K562 (cell line): ENCODE measurements around the gene LONRF2. TPM values are rescaled to one million over a fixed set of nuclear protein-coding genes. Genes with fewer than 3 reads are reported as not detected.
A peak's percentile ranks its signal among the peaks of the same experiment; 100 is the strongest.

ENCODE experiments used
- ATAC-seq: fragments of 200-7000 bp; cut with Tn5 transposase; 3 replicates; pipeline ENCODE4 v1.9.1; 2020; ENCODE audit warnings: moderate library complexity
- BruUV-seq: library from RNA; stranded (reverse); fragments of 400-500 nt; replicated peaks from 2 replicates; lab custom pipeline; 2021; lab: Mats Ljungman, UMichigan
- CTCF ChIA-PET: fragments of 300-600 bp; formaldehyde crosslinking; extraction: SDS; loops from one replicate; lab custom pipeline; 2021; ENCODE audit warnings: low intra/inter-chr PET ratio; lab: Yijun Ruan, JAX
- POLR2A ChIA-PET: fragments of 300-600, 350-650 bp; sonication (Branson Sonifier 250); formaldehyde crosslinking; extraction: SDS; loops from one replicate; lab custom pipeline; 2021; ENCODE audit warnings: antibody characterized with exemption, inconsistent platforms; lab: Yijun Ruan, JAX
- DNase-seq, 4 experiments: peaks; one replicate each; pipeline versions ENCODE4 v3.0.0 to v3.0.0-alpha.2; 2011 to 2018; ENCODE audit warnings: low spot score in 3 of 4, mixed read lengths in 3 of 4; ENCODE audit errors: extremely low read depth in 1 of 4
- FAIRE-seq: peaks from 2 replicates; lab custom pipeline; 2011; peaks lifted over from hg19 to GRCh38; lab: Jason Lieb, UNC
- H2AFZ ChIP-seq: 2 replicates; pipeline ENCODE4 v1.6.0; 2011; ENCODE audit warnings: low read depth, low read length, control low read depth, inconsistent platforms
- H3K27ac ChIP-seq: fragments of 200-600 bp; 3 replicates; pipeline ENCODE4 v1.8.0; 2011; ENCODE audit warnings: low read depth, mild to moderate bottlenecking, control low read depth, inconsistent platforms, low read length, moderate library complexity, mixed read lengths; ENCODE audit errors: extremely low read depth
- H3K27me3 ChIP-seq, 2 experiments: fragments of 300-600 bp in 1 of 2; 2 replicates in 1 of 2; 3 replicates in 1 of 2; pipeline versions ENCODE4 v1.6.0 to v1.8.0; 2011; ENCODE audit warnings: inconsistent platforms in 2 of 2, low read length in 2 of 2, mild to moderate bottlenecking in 1 of 2, mixed read lengths in 1 of 2, moderate library complexity in 1 of 2; ENCODE audit not compliant: control insufficient read depth in 2 of 2, insufficient read depth in 2 of 2
- H3K36me3 ChIP-seq: fragments of 300-600 bp; 3 replicates; pipeline ENCODE4 v1.8.0; 2011; ENCODE audit warnings: mild to moderate bottlenecking, low read length, inconsistent platforms; ENCODE audit not compliant: control insufficient read depth, insufficient read depth
- H3K4me1 ChIP-seq, 2 experiments: fragments of 200-600 bp in 1 of 2; replicated peaks in 1 of 2; 2 replicates in 1 of 2; 3 replicates in 1 of 2; pipeline versions ENCODE4 v1.5.1 to v1.8.0; 2011; ENCODE audit warnings: inconsistent platforms in 2 of 2, low read length in 2 of 2, mild to moderate bottlenecking in 1 of 2, mixed read lengths in 1 of 2, moderate library complexity in 1 of 2; ENCODE audit not compliant: control insufficient read depth in 2 of 2, insufficient read depth in 2 of 2
- H3K4me2 ChIP-seq: 2 replicates; pipeline ENCODE4 v1.6.1; 2011; ENCODE audit warnings: low read length, control low read depth, inconsistent platforms, mixed read lengths; ENCODE audit not compliant: insufficient read depth
- H3K4me3 ChIP-seq: fragments of 200-600 bp; sonication (generic), shearing (Covaris generic); 2 replicates; pipeline ENCODE4 v1.5.1; 2016; ENCODE audit warnings: control low read depth, inconsistent platforms
- H3K79me2 ChIP-seq: fragments of 200-600 bp; 3 replicates; pipeline ENCODE4 v1.8.0; 2011; ENCODE audit warnings: low read length, inconsistent platforms; ENCODE audit not compliant: control insufficient read depth, insufficient read depth
- H3K9ac ChIP-seq, 2 experiments: 2 replicates each; pipeline versions ENCODE4 v1.6.0 to v1.6.1; 2011; ENCODE audit warnings: low read depth in 2 of 2, low read length in 2 of 2, control low read depth in 1 of 2, inconsistent platforms in 1 of 2, mild to moderate bottlenecking in 1 of 2, mixed read lengths in 1 of 2; ENCODE audit not compliant: insufficient read depth in 1 of 2
- H3K9me1 ChIP-seq: one replicate; pipeline ENCODE4 v1.6.0; 2011; ENCODE audit warnings: inconsistent platforms, mild to moderate bottlenecking, low read length, moderate library complexity; ENCODE audit not compliant: control insufficient read depth, insufficient read depth
- H3K9me3 ChIP-seq: replicated peaks from 2 replicates; pipeline ENCODE4 v1.5.1; 2011; ENCODE audit warnings: low read depth, low read length, inconsistent platforms; ENCODE audit not compliant: control insufficient read depth, insufficient read depth
- H4K20me1 ChIP-seq: replicated peaks from 2 replicates; pipeline ENCODE4 v1.6.1; 2011; ENCODE audit warnings: low read length, inconsistent platforms, mixed read lengths; ENCODE audit not compliant: control insufficient read depth, insufficient read depth
- BCLAF1 ChIP-seq, 2 experiments: fragments of 450-650 bp in 1 of 2; IDR thresholded peaks; 2 replicates each; pipeline ENCODE4 v1.6.1; 2011 to 2017; ENCODE audit warnings: low read depth in 2 of 2, antibody characterized with exemption in 1 of 2, borderline replicate concordance in 1 of 2, low read length in 1 of 2, mild to moderate bottlenecking in 1 of 2, mixed read lengths in 1 of 2; ENCODE audit not compliant: control insufficient read depth in 1 of 2
- CLOCK ChIP-seq: fragments of 250-450 bp; sonication (Bioruptor Pico); IDR thresholded peaks from 2 replicates; pipeline ENCODE4 v1.4.0; 2020; ENCODE audit warnings: mild to moderate bottlenecking, moderate library complexity, borderline replicate concordance
- CREB5 ChIP-seq: fragments of 250-450 bp; sonication (Bioruptor Pico); IDR thresholded peaks from 2 replicates; pipeline ENCODE4 v1.5.0; 2020; ENCODE audit warnings: mild to moderate bottlenecking
- EP400 ChIP-seq: fragments of 450-650 bp; IDR thresholded peaks from 2 replicates; pipeline ENCODE4 v1.6.1; 2017; ENCODE audit warnings: antibody characterized with exemption, mild to moderate bottlenecking, moderate library complexity
- JUN ChIP-seq, 2 experiments: sonication (generic) in 1 of 2; formaldehyde crosslinking in 1 of 2; IDR thresholded peaks; 2 replicates each; pipeline versions ENCODE4 v1.6.1 to v1.8.0; 2012 to 2022; ENCODE audit warnings: borderline replicate concordance in 2 of 2, mild to moderate bottlenecking in 2 of 2, improper control_type of control experiment in 1 of 2, low read depth in 1 of 2, low read length in 1 of 2, missing genetic modification reagents in 1 of 2
- ZBED1 ChIP-seq: IDR thresholded peaks from 2 replicates; pipeline ENCODE4 v1.6.1; 2014
- ZKSCAN1 ChIP-seq: fragments of 150-350 bp; IDR thresholded peaks from 2 replicates; pipeline ENCODE4 v1.6.1; 2016; ENCODE audit warnings: low read depth, low read length
- ZNF436 ChIP-seq: fragments of 250-450, 450-650 bp; sonication (Bioruptor Pico); formaldehyde crosslinking; IDR thresholded peaks from 2 replicates; pipeline ENCODE4 v1.7.0; 2020; ENCODE audit warnings: mild to moderate bottlenecking
- ZNF445 ChIP-seq: fragments of 250-450 bp; sonication (Bioruptor Pico); IDR thresholded peaks from 2 replicates; pipeline ENCODE4 v1.4.0; 2020; ENCODE audit warnings: low read depth, mild to moderate bottlenecking, moderate library complexity
- ZNF766 ChIP-seq: fragments of 200-800 bp; sonication (Bioruptor generic); conservative IDR thresholded peaks from 2 replicates; pipeline ENCODE4 v1.6.1; 2016; ENCODE audit warnings: missing genetic modification characterization, missing compliant biosample characterization
- WGBS: fragments of 100-300 bp; shearing (Covaris generic); methylation state at CpG from one replicate; pipeline ENCODE4 v1.1.6; 2016; ENCODE audit warnings: low coverage, mixed read lengths; ENCODE audit not compliant: insufficient coverage; ENCODE audit errors: missing lambda C conversion rate; 5-methylcytosine and 5-hydroxymethylcytosine counted together
- in situ Hi-C: fragments of 300-500 bp; cut with MboI; formaldehyde crosslinking; loops from 4 replicates; pipeline ENCODE4 v1.15.0; 2018; ENCODE audit warnings: inconsistent platforms, mixed read lengths
- intact Hi-C: fragments of 100-400 bp; cut with micrococcal nuclease; formaldehyde crosslinking; loops from 2 replicates; pipeline ENCODE4 v1.14.2; 2022
- polyA plus RNA-seq, 8 experiments: library from polyadenylated mRNA; depleted of rRNA in 4 of 8; stranded (reverse) in 5 of 8; unstranded in 3 of 8; fragments of >200 nt; fragmentation: Nextera tagmentation in 2 of 8; fragmentation: Illumina TruSeq in 1 of 8; extraction: Ambion mirVana in 2 of 8; extraction: Trizol in 1 of 8; gene quantifications; 2 replicates each; pipeline versions ENCODE4 v1.2.1 to v1.2.3, GENCODE V29; 2011 to 2014; ENCODE audit warnings: inconsistent platforms in 1 of 8, missing spikeins in 1 of 8
- total RNA-seq, 7 experiments: library from RNA; depleted of rRNA in 6 of 7; stranded (reverse); fragments of >200 nt in 6 of 7; fragmentation: Illumina TruSeq in 2 of 7; extraction: Trizol in 2 of 7; gene quantifications; 2 replicates each; pipeline versions ENCODE4 v1.2.1 to v1.2.3, GENCODE V29; 2011 to 2021; ENCODE audit warnings: low replicate concordance in 1 of 7

The LONRF2 gene
- total and polyA plus RNA-seq, 9 of the 15 experiments (the other 6 are each of a cell fraction or from before 2014, with no cell fraction given): 0.35 to 5.0 (median 2.7) TPM

GRCh38 chr2:100276716-100277115, 45.6 kb downstream of the LONRF2 start (continued):
- TF ChIP-seq CREB5 (CRISPR knock-in tag): no peak
- no peak for TF ChIP-seq ZNF766 (CRISPR knock-in tag)
- no peak for TF ChIP-seq BCLAF1 (IDR thresholded peaks at IDR 0.05; ENCODE audit: borderline replicate concordance in 1 of 2, control insufficient read depth in 1 of 2, low read depth in 2 of 2, low read length in 1 of 2)

- H2AFZ ChIP-seq: no peak overlapping the region
- H3K36me3 ChIP-seq: peaks cover 4% of the 10 kb centered on the region; the same call in 1 of the 3 replicates
- intact Hi-C loops: no loop called here
- ChIA-PET CTCF (no interaction called here), POLR2A (no interaction called here)
- no peaks in the 10 kb centered on the region for H4K20me1 ChIP-seq
- no TSS peak for BruUV-seq
- H3K27me3 ChIP-seq: no peaks in the 10 kb centered on the region
- ATAC-seq (no peak), FAIRE-seq (no peak), DNase-seq (no peak)
- H3K9ac ChIP-seq: peak overlapping the region in 1 of 2 experiments; percentile 56; a peak in 1 of 4 replicates
- WGBS: 81% methylated on average over 10 of the region's 10 CpGs
- H3K9me1 ChIP-seq: no peaks in the 10 kb centered on the region
- H3K27ac ChIP-seq: no peak overlapping the region
- TF ChIP-seq ZKSCAN1 (no peak), ZNF445 (CRISPR knock-in tag) (no peak), CLOCK (CRISPR knock-in tag) (no peak), JUN (IDR thresholded peaks at IDR 0.05; ENCODE audit: borderline replicate concordance, low read depth, low read length) (no peak), JUN (CRISPR knock-in tag; IDR thresholded peaks at IDR 0.05; ENCODE audit: borderline replicate concordance) (no peak), EP400 (no peak), ZNF436 (CRISPR knock-in tag) (no peak), ZBED1 (no peak)
- H3K4me2 ChIP-seq: no peak overlapping the region
- no peaks in the 10 kb centered on the region for H3K79me2 ChIP-seq
- peaks cover 15 to 20% of the 10 kb centered on the region in 2 experiments; a peak in 4 of 5 replicates for H3K4me1 ChIP-seq
- H3K4me3 ChIP-seq: no peak overlapping the region
- peaks cover 6% of the 10 kb centered on the region; the same call in 1 of the 2 replicates for H3K9me3 ChIP-seq
- in situ Hi-C loops: no loop called here
Measured at GRCh38 chr2:100275200-100275589, 47.1 kb downstream of the LONRF2 start.
